ENCODE data around the gene RAB14.

GRCh38 chr9:121150188-121150587 lies 51.5 kb downstream of the RAB14 start:
- no peak for TF ChIP-seq CTCF (IDR thresholded peaks at IDR 0.05; ENCODE audit: poor library complexity, severe bottlenecking)
- no peak for TF ChIP-seq SMC3 (conservative IDR thresholded peaks at IDR 0.05; ENCODE audit: poor library complexity)
